Gastrocnemius medialis (tissue), 4 donors: ENCODE measurements around the gene RSAD2. TPM values are rescaled to one million over a fixed set of nuclear protein-coding genes. Genes with fewer than 3 reads are reported as not detected.
A peak's percentile ranks its signal among the peaks of the same experiment; 100 is the strongest.

Source experiments
- ATAC-seq, 2 donors: fragments of 150-250 bp; one replicate each; pipeline ENCODE4 v1.9.1; 2016
- DNase-seq, 2 donors: peaks; one replicate each; pipeline ENCODE4 v3.0.0-alpha.2; 2019
- H3K27ac ChIP-seq, 4 donors: fragments of 200-600 bp; sonication (generic); 1 replicate in 1 of 4; 2 replicates in 3 of 4; pipeline ENCODE4 v1.5.1; 2016 to 2018; ENCODE audit warnings: mild to moderate bottlenecking in 2 of 4, moderate library complexity in 1 of 4
- H3K27me3 ChIP-seq, 3 donors: fragments of 200-600 bp; sonication (generic) in 2 of 3; 1 replicate in 1 of 3; 2 replicates in 2 of 3; pipeline versions ENCODE4 v1.5.1 to v1.6.0; 2016 to 2019; ENCODE audit warnings: mild to moderate bottlenecking in 1 of 3, moderate library complexity in 1 of 3
- H3K36me3 ChIP-seq, 2 donors: fragments of 200-600 bp; sonication (generic) in 1 of 2; one replicate each; pipeline ENCODE4 v1.5.1; 2017 to 2018
- H3K4me1 ChIP-seq, 2 donors: fragments of 200-600 bp; sonication (generic) in 1 of 2; one replicate each; pipeline ENCODE4 v1.5.1; 2016 to 2017; ENCODE audit warnings: mild to moderate bottlenecking in 2 of 2
- H3K4me3 ChIP-seq, 4 donors: fragments of 200-600 bp; sonication (generic) in 3 of 4; 1 replicate in 1 of 4; 2 replicates in 3 of 4; pipeline ENCODE4 v1.5.1; 2016 to 2019; ENCODE audit warnings: mild to moderate bottlenecking in 2 of 4
- H3K9me3 ChIP-seq, 3 donors: fragments of 200-600 bp; sonication (generic) in 2 of 3; 1 replicate in 1 of 3; 2 replicates in 2 of 3; pipeline ENCODE4 v1.5.1; 2016 to 2019
- POLR2A ChIP-seq, 2 donors: fragments of 450-650 bp; IDR thresholded peaks; one replicate each; pipeline ENCODE4 v1.6.1; 2017; ENCODE audit warnings: antibody characterized with exemption in 2 of 2, mild to moderate bottlenecking in 2 of 2, moderate library complexity in 2 of 2
- in situ Hi-C, 4 donors: fragments of 200-750 bp; cut with MboI; loops; one replicate each; pipeline versions ENCODE4 v1.15.0 to v1.8.0; 2017; ENCODE audit warnings: low sequenced_read_pairs in 4 of 4
- intact Hi-C: fragments of 100-400 bp; cut with DNase I; formaldehyde crosslinking; loops from one replicate; pipeline ENCODE4 v1.15.1; 2023; ENCODE audit warnings: low total_unique reads
- total RNA-seq, 4 donors: library from RNA; depleted of rRNA; stranded (reverse); fragments of >200 nt; gene quantifications; one replicate each; pipeline versions ENCODE4 v1.1.0 to v1.2.3, GENCODE V29; 2016
- TF ChIP-seq, protein P1 (sequence below), 5 experiments: fragments of 450-650 bp in 3 of 5; fragments of 200-600 bp in 2 of 5; sonication (generic) in 2 of 5; IDR thresholded peaks in 4 of 5; conservative IDR thresholded peaks in 1 of 5; 1 replicate in 4 of 5; 2 replicates in 1 of 5; pipeline ENCODE4 v1.5.1; 2016 to 2019; ENCODE audit warnings: antibody characterized with exemption in 5 of 5, mild to moderate bottlenecking in 3 of 5, moderate library complexity in 3 of 5

Gene RSAD2
- total RNA-seq, 4 donors from 2014 or later: 1.2 to 4.2 (median 2.9) TPM

DNA sequence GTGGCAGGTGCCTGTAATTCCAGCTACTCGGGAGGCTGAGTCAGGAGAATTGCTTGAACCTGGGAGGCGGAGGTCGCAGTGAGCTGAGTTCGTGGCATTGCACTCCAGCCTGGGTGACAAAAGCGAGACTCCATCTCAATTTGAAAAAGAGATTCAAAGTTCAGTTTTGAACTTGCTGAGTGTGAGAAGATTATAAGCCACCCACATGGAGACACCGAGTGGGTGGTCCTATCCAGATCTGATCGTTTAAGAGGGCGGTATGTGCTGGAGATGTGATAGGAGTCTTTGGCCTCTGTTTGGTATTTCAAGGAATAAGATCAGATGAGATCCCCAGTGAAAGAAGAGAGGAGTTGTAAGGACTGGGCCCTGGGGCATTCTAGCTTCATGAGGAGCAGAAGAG lies 65.3 kb downstream of the RSAD2 start:
- no peak overlapping the region for H3K4me3 ChIP-seq
- in situ Hi-C loops (no loop called here), intact Hi-C loops (no loop called here)
- no peak overlapping the region for H3K27ac ChIP-seq
- H3K36me3 ChIP-seq: no peaks in the 10 kb centered on the region
- H3K27me3 ChIP-seq: no peaks in the 10 kb centered on the region
- DNase-seq (no peak), ATAC-seq (no peak)
- H3K9me3 ChIP-seq: no peaks in the 10 kb centered on the region
- TF ChIP-seq POLR2A (IDR thresholded peaks at IDR 0.05): no peak
- TF ChIP-seq, protein P1, sequence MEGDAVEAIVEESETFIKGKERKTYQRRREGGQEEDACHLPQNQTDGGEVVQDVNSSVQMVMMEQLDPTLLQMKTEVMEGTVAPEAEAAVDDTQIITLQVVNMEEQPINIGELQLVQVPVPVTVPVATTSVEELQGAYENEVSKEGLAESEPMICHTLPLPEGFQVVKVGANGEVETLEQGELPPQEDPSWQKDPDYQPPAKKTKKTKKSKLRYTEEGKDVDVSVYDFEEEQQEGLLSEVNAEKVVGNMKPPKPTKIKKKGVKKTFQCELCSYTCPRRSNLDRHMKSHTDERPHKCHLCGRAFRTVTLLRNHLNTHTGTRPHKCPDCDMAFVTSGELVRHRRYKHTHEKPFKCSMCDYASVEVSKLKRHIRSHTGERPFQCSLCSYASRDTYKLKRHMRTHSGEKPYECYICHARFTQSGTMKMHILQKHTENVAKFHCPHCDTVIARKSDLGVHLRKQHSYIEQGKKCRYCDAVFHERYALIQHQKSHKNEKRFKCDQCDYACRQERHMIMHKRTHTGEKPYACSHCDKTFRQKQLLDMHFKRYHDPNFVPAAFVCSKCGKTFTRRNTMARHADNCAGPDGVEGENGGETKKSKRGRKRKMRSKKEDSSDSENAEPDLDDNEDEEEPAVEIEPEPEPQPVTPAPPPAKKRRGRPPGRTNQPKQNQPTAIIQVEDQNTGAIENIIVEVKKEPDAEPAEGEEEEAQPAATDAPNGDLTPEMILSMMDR (IDR thresholded peaks at IDR 0.05 in 4 of 5, conservative IDR thresholded peaks at IDR 0.05 in 1 of 5): no peak
- peaks cover 21 to 32% of the 10 kb centered on the region in 2 donors for H3K4me1 ChIP-seq

DNA sequence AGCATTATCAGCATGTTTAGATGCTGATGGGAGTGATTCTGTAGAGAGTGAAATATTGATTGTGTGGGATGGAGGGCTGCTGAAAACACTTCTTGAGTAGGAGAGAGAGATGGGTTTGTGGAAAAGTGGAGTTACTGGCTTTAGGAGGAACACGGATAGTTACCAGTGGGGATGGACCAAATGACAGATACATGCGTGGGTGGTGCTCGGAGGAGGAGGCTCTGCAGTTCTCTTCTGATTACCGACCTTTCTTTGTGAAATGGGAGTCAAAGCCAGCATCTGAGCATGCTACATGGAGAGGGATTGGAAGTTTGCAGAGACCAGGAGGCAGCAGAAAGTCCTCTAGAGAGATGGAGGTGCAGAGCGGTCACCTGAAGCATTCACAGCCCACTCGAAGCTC lies 65.9 kb downstream of the RSAD2 start:
- Histone ChIP-seq H3K36me3 (no peaks in the 10 kb centered on the region), H3K27ac (peak overlapping the region in 2 of 4 donors; percentile 24 to 37), H3K4me3 (no peak overlapping the region), H3K9me3 (no peaks in the 10 kb centered on the region), H3K27me3 (no peaks in the 10 kb centered on the region), H3K4me1 (peaks cover 18 to 32% of the 10 kb centered on the region in 2 donors)
- in situ Hi-C loops (no loop called here), intact Hi-C loops (no loop called here)
- ATAC-seq (no peak), DNase-seq (no peak)
- TF ChIP-seq, protein P1 (IDR thresholded peaks at IDR 0.05 in 4 of 5, conservative IDR thresholded peaks at IDR 0.05 in 1 of 5): no peak
- TF ChIP-seq POLR2A (IDR thresholded peaks at IDR 0.05): no peak

DNA sequence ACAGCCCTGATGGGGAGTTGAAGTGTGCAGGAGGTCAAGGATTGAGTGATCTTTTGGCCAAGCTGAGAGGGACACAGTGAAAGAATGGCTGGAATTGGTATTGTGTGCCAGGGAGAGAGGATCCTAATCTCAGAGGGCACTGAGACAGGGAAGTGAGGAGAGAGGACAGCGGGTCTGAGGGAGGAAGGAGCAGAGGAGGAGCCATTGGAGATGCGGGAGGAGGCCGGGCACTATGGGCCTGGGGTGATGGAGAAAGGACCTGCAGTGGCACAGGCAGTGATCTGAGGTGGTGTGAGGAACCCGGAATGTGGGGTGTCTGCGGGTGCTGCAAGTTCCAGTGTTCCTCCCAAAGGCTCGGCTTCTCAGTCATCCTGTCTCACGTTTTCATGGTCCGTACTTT lies 66.4 kb downstream of the RSAD2 start:
- intact Hi-C loops: no loop called here

DNA sequence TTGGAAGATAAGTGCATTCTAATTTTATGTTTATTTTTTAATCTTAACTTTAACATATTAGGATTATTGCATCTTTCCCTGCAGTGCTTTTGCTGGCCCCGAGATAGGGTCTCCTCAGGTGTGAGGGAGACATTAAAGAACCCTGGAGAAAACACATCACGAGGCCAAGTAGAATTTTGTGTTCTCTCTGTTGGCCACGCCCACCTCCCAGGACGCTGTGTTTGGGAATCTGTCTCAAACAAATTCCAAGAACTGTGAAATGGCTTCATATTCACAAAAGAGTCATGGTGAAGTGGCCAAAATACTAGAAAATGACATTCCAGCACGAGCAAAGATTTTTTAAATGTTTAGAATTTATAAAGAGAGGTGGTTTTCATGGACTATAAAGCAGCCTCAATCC lies 67.0 kb downstream of the RSAD2 start:
- Histone ChIP-seq H3K36me3 (no peaks in the 10 kb centered on the region), H3K4me3 (no peak overlapping the region), H3K9me3 (no peaks in the 10 kb centered on the region), H3K4me1 (peaks cover 15 to 22% of the 10 kb centered on the region in 2 donors), H3K27me3 (no peaks in the 10 kb centered on the region), H3K27ac (peak overlapping the region; percentile 23 to 65 (median 43))
- DNase-seq (peak in 1 of 2 donors; percentile 45), ATAC-seq (peak in 1 of 2 donors; percentile 27)
- intact Hi-C loops (no loop called here), in situ Hi-C loops (no loop called here)
- TF ChIP-seq, protein P1 (IDR thresholded peaks at IDR 0.05 in 4 of 5, conservative IDR thresholded peaks at IDR 0.05 in 1 of 5): no peak
- TF ChIP-seq POLR2A (IDR thresholded peaks at IDR 0.05): no peak

More for the DNA sequence above, 66.4 kb downstream of the RSAD2 start:
- in situ Hi-C loops: no loop called here
- H3K4me1 ChIP-seq: peaks cover 15 to 28% of the 10 kb centered on the region in 2 donors
- H3K36me3 ChIP-seq: no peaks in the 10 kb centered on the region
- H3K27ac ChIP-seq: peak overlapping the region; percentile 23 to 49 (median 30)
- no peaks in the 10 kb centered on the region for H3K27me3 ChIP-seq
- no peak for TF ChIP-seq POLR2A (IDR thresholded peaks at IDR 0.05)
- TF ChIP-seq, protein P1 (IDR thresholded peaks at IDR 0.05 in 4 of 5, conservative IDR thresholded peaks at IDR 0.05 in 1 of 5): no peak
- no peaks in the 10 kb centered on the region for H3K9me3 ChIP-seq
- no peak for ATAC-seq
- no peak for DNase-seq
- no peak overlapping the region for H3K4me3 ChIP-seq
